ENCODE data around the gene MYOCD.

MYOCD gene

DNA sequence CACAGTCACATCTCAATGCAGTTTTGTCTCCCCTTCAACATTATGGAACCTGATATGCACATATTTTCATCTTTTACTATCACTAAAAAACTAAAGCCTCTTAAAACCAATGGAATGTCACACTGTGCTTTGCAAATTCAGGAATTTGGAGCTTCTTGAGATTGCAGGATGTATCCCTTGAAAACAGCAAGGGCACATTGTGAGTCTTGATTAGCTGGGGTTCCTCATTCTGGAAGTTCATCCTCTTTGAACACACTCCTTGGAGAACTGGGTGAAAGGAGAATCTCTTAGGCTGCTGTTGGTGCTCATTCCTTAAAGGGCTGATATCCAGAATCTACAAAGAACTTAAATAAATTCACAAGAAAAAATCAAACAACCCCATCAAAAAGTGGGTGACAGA lies 21.1 kb upstream of the MYOCD start:
- no peak for DNase-seq

GRCh38 chr17:12646761-12647422 lies 18.8 kb upstream of the MYOCD start:
- DNase-seq, result no peak

DNA sequence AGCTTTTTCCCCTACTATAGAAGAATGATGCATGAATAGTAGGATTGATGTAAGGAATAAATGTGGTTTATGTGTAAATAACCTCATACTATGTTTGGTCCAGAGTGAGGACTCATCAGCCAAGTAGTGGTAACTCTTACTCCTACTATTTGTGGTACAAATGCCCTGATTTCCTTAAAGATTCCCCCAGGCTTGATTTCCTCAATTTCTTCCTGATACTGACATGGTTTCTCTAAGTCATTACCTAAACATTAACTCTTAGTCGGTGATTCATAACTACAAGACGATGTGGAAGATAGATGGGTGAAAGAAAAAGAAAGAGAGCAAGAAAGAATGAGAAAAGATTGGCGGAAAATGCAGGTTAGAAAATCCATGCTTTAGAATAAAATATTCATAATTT lies 17.2 kb upstream of the MYOCD start:
- no peak for DNase-seq

- no peak for DNase-seq
Observed at GRCh38 chr17:12655936-12656335, 9.8 kb upstream of the MYOCD start.

DNA sequence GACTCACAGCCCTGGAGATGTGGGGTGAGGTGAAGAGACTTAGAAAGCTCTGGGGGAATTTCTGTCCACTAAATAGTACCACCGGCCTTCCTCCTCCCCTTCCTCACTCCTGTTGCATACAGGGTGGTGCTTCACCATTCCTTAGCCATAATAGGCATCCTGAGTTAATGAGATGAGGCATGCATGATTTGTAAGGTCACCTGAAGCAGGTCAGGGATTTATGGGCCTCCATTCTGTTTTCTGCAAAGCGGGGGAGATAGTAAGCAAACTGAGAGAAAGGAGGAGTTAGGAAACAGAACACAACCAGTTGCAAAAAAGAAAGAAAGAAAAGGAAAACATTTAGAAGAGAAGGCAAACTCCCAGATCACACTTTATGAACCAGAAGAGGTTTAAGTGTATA lies 9.3 kb upstream of the MYOCD start:
- no peak for DNase-seq

GRCh38 chr17:12659500-12659899 lies 6.2 kb upstream of the MYOCD start:
- no peak for DNase-seq

- no peak for DNase-seq
Observed at GRCh38 chr17:12664252-12664651, 1.4 kb upstream of the MYOCD start.

GRCh38 chr17:12664894-12665262 lies 812 bp upstream of the MYOCD start:
- no peak for DNase-seq

DNA sequence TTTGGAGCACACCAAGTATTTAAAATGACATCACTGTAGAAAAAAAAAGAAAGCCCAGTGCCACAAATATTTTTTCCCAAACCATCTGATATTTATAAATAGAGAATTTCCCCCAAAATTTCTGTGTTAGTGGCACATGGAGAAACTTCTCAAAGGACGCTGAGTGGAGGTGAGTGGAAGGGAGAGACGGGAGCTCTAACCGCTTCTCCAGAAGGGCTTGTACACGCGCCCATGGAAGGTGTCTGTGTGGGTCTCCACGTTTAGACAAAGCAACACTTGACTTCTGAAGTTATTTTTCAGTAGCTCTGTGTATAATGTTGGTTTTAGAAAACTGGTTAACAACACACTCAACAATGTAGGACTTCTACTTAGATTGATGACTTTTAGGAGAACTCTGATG lies 1.0 kb downstream of the MYOCD start:
- no peak for DNase-seq

DNA sequence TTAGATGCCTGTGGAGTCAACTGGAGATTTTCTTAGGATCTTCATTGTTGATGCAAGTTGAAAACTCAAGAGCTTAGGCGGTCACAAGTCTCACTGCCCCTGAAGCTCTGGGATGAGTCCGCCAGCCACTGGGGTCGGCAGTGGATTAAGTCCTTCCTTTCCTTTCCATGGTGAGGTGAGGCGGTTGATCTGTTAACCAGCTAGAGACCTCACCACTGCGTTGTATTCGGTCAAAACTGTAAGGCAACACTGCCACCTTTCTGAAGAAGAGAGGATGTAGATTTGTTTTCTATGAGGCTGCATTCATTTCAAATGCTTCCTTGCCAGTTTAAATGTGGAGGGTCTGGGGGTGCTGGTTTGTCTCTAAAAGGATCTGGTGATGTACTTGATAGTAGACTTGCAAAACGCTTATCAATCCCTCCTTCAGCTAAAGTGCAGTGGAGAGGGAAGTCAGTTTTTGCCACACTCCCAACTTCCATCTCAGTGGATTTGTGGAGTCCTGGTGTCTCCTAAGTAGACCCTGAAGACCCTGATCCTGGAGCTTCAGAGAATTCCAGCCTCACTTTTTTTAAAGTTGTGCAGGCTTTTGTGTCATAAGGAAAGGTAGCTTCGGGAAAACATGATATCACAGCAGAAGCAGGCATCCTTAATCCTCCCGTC lies 1.7 kb downstream of the MYOCD start:
- DNase-seq, result no peak

- no peak for DNase-seq
Observed at GRCh38 chr17:12671906-12672305, 6.2 kb downstream of the MYOCD start.

- DNase-seq, result no peak
Observed at GRCh38 chr17:12672947-12673346, 7.3 kb downstream of the MYOCD start.

- DNase-seq, result no peak
Observed at GRCh38 chr17:12673788-12674187, 8.1 kb downstream of the MYOCD start.

GRCh38 chr17:12680407-12680897 lies 14.8 kb downstream of the MYOCD start:
- peak; percentile 19 for DNase-seq

GRCh38 chr17:12680993-12681392 lies 15.3 kb downstream of the MYOCD start:
- DNase-seq, result no peak

GRCh38 chr17:12683299-12683698 lies 17.6 kb downstream of the MYOCD start:
- DNase-seq, result no peak

DNA sequence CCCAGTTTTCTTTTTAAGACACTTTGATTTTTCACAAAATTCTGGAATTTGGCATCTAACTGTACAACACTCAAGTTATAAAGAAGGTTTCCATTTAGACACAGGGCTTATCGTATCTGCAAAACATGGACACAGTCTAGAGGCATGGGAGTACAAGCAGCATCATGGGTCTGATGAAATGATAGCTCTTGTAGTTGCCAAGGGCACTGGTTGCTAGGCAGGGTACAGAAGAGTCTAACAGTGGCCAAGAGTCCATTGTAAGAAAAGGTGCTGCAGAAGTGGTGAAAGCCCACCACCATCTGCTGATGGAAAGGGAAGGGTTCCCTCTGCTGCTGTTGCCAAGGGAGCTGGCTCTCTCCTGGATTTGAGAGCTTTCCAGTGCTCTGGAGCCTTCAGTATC lies 20.8 kb downstream of the MYOCD start:
- no peak for DNase-seq

DNA sequence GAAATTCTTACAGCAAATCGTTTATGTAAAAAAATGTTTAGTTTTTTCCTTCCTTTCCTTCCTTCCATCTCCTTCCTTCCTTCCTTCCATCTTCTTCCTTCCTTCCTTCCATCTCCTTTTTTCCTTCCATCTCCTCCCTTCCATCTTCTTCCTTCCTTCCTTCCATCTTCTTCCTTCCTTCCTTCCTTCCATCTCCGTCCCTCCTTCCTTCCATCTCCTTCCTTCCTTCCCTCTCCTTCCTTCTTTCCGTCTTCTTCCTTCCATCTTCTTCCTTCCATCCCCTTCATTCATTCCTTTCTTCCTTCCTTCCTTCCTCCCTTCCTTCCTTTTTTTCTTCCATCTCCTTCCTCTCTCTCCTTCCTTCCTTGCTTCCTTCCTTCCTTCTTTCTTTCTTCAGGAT lies 22.7 kb downstream of the MYOCD start:
- DNase-seq, result no peak

GRCh38 chr17:12691173-12691572 lies 25.5 kb downstream of the MYOCD start:
- DNase-seq, result no peak

- DNase-seq, result no peak
Observed at GRCh38 chr17:12693640-12694039, 27.9 kb downstream of the MYOCD start.

DNA sequence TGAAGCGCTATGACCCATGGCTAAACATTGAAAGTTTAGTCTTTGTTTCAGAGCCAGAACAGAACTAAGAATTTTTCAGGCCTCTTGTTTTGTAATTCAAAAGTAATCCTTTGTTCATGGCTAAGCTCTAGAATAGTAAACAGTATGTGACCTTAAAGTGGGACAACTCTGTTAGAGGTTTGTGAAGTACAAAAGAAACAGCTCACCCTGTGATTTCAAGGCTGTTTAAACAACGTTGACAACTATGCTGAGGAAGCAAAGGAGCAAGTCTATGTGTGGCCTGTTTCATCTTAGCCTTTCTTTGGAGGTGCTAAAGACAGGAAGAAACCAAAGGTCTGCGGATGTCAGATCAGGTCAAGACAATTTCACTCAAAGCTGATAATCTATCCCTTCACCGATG lies 40.4 kb downstream of the MYOCD start:
- DNase-seq, result no peak

GRCh38 chr17:12709063-12709462 lies 43.4 kb downstream of the MYOCD start:
- DNase-seq, result no peak

GRCh38 chr17:12712415-12712814 lies 46.7 kb downstream of the MYOCD start:
- no peak for DNase-seq

- no peak for DNase-seq
Observed at GRCh38 chr17:12712941-12713340, 47.3 kb downstream of the MYOCD start.

- no peak for DNase-seq
Observed at GRCh38 chr17:12719948-12720347, 54.3 kb downstream of the MYOCD start.

Measured in NCI-H1436 (cell line).